CMK (cell line): ENCODE data around the gene CCL27.

Source experiments
- DNase-seq: peaks from one replicate; pipeline ENCODE4 v3.0.0-alpha.2; 2010; ENCODE audit warnings: low read depth

The CCL27 gene, protein sequence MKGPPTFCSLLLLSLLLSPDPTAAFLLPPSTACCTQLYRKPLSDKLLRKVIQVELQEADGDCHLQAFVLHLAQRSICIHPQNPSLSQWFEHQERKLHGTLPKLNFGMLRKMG

DNA sequence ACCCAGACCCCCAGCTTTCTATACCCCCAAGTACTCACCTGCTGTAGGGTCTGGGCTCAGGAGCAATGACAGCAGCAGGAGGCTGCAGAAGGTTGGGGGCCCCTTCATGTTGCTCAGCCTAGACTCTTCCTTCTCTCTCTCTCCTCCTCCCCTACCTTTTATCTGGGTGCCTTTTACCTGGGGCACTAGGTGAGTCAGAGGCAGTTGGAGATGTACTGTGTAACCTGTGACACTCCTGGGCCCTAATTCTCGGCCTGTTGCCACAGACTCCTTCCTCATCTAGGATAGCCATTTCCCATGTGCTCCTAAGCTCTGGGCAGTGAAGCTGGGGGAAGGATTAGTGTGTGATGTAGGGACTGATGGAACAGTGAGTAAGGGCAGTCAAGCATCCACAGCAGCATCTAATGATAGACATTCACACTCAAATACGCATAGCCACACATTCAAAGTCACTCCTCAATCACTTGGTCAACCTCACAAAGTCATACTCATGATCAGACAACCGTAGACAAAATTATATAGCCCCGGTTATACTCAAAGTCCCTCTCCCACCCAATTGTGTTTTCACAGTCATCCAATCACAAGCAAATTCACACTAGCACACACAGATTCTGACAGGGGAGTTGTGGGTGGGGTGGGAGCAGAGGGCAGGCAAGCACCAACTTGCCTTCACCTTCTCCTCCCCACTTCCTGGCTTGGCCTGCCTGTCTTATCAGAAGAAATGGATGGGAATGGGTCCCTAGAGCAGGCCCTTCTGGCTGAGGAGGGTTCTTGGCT lies at the start of gene CCL27:
TSS of gene CCL27 (minus strand) at position 132 of the 777 bp plus-strand sequence. CDS start at position 108, 24 bp downstream.
- no peak for DNase-seq

DNA sequence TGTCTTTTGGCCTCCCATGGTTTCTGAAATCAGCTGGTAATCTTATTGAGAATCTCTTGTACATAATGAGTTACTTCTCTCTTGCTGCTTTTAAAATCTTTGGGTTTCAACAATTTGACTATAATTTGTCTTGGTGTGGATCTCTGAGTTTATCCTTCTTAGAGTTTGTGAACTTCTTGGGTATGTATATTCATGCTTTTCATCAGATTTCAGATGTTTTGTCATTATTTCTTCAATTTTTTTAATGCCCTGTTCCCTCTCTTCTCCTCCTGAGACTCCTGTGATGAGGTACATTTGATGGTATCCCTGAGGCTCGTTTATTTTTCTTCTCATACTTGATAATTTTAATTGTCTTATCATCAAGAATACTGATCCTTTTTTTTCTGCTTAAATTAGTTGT lies 49.7 kb upstream of the CCL27 start:
- no peak for DNase-seq

DNA sequence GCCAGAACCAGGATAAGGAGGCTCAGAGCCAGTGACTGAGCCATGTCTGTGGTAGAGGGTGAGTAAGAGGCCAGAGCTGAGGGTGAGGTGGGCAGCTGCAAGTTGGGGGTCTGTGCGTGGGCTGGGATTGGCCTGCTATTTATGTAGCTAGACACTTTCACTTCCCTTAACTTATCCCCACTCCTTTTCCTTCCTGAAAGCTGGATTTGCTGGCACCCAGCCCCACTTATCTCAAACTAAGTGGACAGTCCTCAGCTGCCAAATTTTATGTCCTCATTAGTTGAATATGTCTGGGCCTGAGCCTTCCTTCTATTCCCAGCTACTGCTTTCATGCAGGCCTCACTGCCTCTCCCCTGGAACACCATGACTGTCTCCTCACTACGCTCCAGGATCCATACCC lies 47.6 kb upstream of the CCL27 start, which contains the start of gene CCL21:
TSS of gene CCL21 (minus strand) at position 114 of the 400 bp plus-strand sequence. CDS start at position 44, 70 bp downstream.
- no peak for DNase-seq

DNA sequence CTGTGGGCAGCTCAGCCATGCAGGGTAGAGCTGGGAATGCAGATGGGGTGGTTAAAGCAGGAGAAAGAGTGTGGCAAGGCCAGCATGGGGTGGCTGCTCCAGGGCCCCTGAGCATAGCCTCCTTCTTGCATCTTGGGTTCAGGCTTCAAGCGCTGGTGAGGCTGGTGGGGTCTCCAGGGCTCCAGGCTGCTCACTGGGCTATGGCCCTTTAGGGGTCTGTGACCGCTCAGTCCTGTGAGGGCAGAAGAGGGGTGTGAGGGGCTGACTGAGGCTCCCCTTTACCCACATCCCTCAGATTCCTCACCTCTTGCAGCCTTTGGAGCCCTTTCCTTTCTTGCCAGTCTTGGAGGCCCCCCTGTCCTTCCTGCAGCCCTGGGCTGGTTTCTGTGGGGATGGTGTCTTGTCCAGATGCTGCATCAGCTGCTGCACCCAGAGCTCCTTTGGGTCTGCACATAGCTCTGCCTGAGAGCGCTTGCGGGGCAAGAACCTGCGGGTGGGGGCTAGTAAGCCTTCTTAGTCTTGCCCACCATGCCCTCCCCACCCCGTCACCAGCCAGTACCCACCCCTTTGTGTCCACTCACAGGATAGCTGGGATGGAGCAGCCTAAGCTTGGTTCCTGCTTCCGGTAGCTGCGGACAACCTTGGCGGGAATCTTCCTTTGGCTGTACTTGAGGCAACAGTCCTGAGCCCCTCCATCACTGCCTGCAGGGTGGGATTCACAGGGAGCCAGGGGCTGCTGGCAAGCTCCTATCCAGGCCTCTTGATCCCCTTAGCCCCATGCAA lies 46.9 kb upstream of the CCL27 start:
- DNase-seq = no peak

DNA sequence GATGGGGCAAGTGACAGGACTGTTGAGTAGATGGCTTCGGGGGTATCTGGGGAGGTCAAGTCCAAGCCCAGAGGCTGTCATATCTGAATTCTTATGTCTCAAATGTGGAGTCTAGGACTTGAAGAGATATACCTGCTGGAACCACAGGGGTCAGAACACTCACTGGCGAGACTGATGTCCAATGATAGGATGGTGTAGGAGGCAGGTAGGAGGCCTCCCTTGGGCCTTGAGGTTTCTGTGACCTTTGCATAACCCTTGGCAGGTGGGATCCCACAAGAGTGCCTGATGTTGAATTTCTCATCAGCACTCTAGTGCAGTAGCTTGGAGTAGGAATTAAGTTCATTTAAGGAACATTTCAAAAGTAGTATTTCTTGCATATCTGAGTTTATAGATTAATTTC lies 44.7 kb upstream of the CCL27 start:
- DNase-seq = no peak

DNA sequence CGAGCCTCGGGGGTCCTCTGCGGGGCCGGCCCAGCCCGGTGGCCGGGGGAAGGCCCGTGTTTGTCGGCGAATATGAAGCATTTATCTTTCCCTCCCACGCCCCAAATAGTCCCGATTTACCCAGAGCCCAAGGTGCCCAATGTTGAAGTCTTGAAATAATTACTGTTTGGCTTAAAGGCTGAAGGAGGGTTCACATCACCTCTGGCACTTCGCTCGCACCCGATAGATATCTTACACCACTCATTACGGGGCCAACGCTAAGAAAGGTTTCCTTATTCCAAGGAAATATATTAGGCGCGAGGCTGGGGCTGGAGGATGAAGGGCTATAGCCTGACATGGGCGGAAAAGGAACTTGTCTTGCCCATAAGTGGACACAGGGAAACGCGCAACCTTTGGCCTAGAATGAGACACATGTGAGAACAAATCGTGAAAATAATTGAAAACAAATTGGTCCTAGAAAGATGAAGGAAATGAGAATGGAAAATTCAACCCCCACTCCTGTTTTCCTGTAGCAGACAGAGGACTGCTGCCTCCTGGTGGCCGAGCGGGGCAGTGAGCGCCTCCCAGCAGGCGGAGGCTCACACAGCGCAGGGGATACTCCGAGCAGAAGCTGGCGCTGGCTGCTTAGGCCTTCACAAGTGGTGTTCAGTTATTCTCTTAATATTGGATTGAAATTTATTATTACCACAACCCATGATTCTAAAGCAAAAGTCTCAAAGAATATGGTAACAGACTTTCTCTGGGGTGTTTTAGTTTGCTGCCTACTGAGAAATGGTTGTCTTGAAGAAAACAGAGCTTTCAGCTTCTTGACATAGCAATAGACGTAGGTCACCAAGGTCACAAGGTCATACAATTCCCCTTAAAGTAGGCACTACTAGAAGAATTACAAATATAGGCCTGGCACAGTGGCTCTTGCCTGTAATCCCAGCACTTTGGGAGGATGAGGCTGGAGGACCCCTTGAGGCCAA lies 39.6 kb upstream of the CCL27 start:
- peak; percentile 38 for DNase-seq

DNA sequence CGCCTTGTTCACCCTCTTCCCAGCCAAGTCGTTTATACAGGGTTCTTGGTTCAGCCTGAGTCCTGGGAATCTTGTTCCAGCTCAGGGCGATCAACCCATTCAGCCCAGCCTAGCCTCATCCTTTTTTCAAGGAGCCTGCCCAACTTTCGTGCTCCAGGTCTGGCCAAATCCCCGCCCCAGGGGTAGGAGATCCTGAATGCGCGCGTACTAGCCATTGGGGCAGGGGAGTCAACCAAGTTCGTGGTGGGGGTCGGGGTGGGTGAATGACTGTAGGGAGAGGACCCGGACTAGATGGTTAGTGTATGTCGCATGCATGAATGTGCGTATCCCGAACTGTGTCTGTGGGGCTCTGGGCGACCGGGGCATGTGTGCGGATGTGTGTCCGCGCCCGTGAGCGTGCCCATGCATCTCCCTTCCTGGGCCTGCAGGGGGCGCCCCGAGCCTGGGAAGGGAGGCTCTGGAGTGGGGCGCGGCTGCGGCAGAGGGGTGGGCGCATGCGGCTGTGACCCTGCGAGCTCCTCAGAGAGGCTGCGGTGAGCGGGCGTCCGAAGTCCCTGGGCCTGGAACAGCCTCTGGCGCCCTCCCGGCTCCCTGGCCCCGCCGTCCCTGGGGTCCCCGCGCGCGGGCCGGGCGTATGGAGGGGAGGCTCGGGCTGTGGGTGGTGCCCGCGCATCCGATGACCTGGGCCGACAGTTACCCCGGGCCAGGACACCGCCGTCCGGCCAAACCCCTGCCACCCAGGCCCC lies 38.7 kb upstream of the CCL27 start:
- DNase-seq = no peak

DNA sequence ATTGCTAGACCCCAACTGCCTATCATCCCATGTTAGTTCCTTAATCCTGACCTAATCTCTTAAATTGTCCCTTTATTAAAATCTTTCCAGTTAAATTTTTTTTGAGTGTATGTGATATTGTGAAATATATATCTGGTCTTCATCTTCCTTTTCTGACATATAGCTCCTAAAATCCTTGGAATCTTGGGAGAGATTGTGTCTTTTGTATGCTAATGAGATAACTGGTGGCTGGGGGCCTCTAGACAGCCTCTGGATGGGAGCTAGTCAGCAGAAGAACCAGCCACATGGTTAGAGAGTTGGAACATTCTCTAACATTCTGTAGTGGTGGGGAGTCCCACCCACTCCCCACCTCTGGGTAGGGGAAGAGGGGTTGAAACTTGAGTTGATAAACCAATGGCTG lies 32.4 kb upstream of the CCL27 start:
- DNase-seq = no peak

DNA sequence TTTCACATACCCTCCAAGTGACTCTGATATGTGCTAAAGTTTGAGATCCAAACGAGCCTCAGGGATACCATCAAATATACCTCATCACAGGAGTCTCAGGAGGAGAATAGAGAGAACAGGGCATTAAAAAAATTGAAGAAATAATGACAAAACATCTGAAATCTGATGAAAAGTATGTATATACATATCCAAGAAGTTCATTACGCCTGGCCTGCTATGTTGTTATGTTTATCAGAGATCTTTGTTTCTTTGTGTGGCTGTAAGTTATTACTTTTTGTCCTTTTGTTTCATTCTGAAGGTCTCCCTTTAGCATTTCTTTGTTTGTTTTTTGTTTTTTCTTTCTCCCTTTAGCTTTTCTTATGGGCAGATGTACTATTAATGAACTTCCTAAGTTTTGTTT lies 31.1 kb upstream of the CCL27 start:
- DNase-seq = no peak

DNA sequence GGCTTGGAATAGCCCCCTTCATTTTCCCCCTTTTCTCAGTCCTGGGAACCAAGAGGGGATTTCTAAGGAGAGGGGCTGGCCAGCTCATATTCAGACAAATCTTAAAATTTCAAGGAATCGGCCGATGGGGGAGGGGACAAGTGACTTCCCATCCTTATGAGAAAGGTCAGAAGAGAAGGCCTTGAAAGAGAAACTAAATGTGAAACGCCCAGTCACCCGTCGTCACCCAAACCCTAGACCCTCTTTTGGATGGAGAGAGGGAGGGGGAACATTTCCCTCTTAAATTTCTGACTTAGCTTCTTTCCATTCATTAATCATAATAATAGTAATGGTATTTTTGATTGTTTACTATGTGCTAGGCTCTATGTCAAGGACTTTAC lies 29.5 kb upstream of the CCL27 start:
- no peak for DNase-seq

DNA sequence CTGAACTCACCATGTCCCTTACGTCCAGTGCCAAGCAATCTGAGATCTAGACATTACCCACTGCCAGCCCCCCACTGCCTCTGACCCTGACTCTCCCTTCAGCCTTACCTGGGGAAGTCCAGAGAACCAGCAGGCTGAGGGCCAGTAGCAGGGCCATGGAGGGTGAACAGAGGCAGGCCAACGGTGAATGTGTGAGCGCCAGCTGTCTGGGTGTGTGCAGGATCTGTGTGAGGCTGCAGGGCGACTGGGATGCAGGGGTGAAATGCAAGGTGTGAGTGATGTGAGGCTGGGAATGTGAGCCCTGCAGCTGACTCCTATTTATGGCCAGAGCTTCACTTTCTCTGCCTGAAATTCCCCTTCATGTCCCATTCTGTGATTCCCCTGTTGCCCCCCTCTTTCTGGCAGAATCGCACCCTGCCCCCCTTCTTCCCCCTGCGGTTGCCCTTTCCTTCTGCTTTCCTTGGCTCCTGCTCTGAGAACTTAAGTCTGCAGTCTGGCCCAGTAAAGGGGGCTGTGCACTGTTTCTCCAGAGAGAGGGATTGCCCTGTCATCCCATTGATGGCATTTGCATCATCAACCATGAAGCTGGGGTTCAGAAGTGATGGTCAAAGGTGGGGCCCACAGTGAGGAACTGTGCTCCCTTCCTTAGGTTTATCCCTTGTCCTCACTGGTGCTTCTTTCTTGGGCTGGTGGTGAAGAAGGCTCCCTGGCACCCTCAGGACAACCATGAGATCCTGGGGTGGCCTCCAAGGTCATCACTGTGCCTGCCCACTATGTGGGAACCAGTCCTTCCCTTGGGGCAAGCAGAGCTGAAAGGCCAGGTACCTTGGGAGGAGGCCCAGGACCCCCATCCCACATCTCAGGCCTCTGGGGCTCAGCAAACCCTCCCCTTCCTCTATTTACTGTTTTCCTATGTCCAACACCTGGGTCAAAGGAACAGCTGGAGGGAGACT lies 28.8 kb upstream of the CCL27 start, which contains the start of gene CCL19:
TSS of gene CCL19 (minus strand) at position 294 of the 953 bp plus-strand sequence. CDS start at position 157, 137 bp downstream.
- no peak for DNase-seq

DNA sequence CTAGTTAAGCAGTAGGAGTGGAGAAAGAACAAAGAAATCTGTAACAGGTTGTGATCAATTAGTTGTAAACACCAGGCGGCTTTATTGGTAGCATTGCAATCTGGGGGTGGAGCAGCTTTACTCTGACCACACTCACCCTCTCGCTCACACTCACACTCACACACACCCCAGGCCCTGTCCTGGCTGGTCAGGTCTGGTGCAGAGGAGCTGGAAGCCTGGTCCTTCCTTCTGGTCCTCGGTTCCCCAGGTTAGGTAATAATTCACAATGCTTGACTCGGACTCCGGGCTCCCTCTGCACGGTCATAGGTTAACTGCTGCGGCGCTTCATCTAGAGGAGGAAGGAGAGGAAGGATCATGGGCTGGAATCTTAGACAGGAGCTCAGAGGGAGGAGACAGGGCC lies 27.1 kb upstream of the CCL27 start:
- no peak for DNase-seq

DNA sequence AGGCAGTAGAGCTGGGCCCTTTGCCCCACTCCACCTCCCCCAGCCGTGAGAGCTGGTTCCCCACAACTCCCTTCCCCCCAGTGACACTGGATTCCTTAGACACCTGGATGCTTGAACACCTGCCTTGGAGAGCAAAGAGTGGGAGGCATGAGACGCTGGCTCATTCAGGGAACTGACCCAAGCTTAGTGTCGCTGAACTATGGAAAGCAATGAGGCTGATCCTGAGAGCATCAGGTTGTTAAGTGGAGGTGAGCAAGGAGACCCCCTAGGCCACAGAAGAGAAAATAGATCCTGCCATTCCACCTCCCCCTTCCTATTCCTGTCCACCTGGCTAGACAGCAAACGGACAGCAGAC lies 26.6 kb upstream of the CCL27 start:
- DNase-seq = no peak

DNA sequence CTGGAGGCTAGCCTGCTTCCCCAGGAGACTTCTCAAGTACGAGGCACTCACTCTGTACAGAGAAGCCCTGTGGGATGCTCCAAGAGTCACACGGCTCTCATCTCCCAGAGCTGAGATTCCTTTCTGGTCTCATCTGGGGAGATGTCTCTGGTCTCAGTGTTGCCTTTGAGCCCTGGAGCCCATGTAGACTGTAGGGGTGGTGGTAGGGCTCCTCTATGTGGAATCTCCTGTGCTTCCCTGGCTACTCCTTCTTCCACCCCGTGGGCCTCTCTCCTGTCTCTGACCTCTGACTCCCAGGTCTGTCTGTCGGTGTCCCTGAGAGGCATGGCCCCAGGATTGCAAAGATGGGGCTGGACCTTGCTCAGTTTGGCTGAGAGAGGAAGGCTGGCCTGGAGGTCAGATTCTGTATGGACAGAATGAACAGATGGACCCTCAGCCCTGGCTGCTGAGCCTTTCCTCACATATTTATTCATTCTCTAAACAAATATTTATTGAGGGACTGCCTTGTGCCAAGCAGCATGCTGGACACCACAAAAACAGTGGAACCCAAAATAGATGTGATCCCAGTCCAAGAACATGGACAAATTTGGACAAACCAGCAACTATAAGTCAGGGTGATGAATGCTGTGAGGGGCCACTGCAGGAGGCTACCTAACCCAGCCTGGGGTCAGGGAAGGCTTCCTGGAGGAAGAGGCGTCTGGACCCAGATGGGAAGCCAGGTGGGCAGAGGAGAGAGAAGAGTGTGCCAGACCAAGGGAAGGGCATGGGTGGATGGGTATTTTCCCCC lies 26.1 kb upstream of the CCL27 start:
- DNase-seq = no peak

DNA sequence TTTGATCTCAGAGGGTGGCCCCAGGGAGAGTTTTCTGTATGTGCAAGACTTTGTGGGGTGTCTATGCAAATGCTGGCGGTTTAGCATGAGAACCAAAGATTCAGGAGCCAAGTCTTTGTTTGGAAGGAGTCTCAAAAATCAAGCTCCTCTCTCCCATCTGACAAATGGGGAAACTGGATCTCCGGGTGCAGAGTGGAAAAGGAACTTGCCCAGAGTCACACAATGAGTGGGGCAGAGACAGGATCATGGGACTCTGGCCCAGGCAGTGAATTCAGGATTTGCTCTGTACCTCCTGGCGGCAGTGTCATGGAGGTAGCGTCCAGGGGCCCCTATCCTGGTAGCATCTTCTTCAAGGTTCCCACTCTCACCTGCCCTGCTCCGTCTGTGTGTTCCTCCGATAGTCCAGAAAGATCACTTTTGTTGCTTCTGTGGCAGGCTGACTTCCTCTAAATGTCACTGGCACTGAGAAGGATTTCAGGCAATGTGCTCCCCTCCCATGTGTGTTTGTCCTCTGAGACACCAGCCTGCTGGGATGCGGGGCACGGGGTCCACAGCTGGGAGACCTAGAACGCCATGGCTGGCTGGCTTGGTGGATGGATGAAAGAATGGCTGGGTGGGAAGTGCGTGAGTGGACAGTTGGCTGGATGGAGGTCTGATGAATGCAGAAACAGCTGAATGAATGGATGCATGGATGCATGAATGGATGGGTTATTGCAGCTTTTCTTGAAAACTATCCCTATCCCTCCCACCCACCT lies 25.0 kb upstream of the CCL27 start:
- DNase-seq = no peak

DNA sequence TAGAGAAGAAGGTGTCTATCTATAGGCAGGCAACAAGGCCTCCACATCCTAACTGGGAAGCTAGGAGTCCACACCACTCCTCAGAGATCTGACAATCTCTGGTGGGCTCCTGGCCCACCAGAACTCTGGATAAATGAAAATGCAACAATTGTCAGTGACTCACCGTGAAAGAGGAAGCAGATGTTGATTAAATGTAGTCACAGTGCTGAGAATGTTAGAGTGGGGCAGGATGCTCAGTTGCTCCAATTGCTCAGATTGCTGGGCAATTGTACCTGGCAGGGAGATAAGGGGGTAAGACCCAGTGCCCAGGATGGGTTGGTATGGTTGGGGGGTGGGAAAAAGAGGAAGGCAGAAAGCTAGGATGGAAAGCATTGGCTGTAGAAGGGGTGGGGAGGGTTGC lies 24.3 kb upstream of the CCL27 start:
- DNase-seq = no peak

DNA sequence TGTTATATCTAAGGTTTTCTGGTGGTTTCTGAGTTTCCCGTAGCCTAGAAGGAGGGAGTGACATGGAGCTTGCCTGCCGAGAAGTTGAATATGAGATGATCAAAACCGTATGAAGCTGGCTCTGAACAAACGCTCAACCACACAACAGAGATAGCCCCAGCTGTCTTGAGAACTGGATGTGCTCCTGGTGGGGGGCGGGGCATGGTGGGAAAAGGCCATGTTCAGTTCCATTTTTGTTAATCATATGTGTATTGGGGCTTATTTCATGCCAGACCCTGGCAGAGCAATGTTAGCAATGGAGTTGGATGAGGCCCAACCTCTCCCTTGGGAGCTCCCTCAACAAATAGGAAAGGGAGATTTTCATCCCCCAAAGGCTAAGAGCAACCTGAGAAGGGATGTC lies 23.8 kb upstream of the CCL27 start:
- no peak for DNase-seq

DNA sequence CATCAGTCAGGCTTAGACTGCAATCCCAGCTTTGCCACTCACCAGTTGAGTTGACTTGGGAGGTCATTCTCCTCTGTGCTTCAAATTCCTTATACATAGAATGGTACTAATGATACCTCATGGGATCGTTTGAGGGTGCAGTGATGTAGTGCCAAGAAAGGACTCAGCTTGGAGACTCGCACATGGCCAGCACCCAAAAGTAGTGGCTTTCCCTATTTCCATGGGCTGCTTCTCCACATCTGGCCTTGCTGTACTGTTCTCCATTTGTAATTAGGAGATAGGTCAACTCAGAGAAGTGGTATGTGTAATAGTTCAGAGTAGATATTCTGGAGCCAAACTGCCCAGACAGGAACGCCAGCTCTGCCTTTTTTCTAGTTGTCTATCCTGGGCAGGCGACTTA lies 23.1 kb upstream of the CCL27 start:
- no peak for DNase-seq
